DOHH2 (cell line): ENCODE results near the gene IFT43.

ENCODE experiments used
- EZH2phosphoT487 ChIP-seq: fragments of 200-600 bp; sonication (generic); IDR thresholded peaks from 2 replicates; pipeline ENCODE4 v1.6.1; 2017; ENCODE audit warnings: borderline replicate concordance, mild to moderate bottlenecking, antibody characterized with exemption, low read length, moderate library complexity, mixed read lengths
- TF ChIP-seq, protein P1 (sequence below): fragments of 200-600 bp; sonication (generic); IDR thresholded peaks from one replicate; pipeline ENCODE4 v1.5.1; 2014; ENCODE audit warnings: antibody characterized with exemption, mild to moderate bottlenecking, low read depth, low read length; ENCODE audit not compliant: poor library complexity, severe bottlenecking

GRCh38 chr14:75981426-75982265, 3.9 kb upstream of the IFT43 start, which contains the start of gene TGFB3:
- TF ChIP-seq, protein P1, sequence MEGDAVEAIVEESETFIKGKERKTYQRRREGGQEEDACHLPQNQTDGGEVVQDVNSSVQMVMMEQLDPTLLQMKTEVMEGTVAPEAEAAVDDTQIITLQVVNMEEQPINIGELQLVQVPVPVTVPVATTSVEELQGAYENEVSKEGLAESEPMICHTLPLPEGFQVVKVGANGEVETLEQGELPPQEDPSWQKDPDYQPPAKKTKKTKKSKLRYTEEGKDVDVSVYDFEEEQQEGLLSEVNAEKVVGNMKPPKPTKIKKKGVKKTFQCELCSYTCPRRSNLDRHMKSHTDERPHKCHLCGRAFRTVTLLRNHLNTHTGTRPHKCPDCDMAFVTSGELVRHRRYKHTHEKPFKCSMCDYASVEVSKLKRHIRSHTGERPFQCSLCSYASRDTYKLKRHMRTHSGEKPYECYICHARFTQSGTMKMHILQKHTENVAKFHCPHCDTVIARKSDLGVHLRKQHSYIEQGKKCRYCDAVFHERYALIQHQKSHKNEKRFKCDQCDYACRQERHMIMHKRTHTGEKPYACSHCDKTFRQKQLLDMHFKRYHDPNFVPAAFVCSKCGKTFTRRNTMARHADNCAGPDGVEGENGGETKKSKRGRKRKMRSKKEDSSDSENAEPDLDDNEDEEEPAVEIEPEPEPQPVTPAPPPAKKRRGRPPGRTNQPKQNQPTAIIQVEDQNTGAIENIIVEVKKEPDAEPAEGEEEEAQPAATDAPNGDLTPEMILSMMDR: no peak
- TF ChIP-seq EZH2phosphoT487: no peak
